Ureter (tissue), 1 donor: Measurements from ENCODE around the gene NFIB. TPM values are rescaled to one million over a fixed set of nuclear protein-coding genes. Genes with fewer than 3 reads are reported as not detected.

Source experiments
- DNase-seq: peaks from one replicate; pipeline ENCODE4 v3.0.0-alpha.2; 2020; ENCODE audit warnings: low spot score
- total RNA-seq: library from RNA; stranded (reverse); gene quantifications from one replicate; pipeline ENCODE4 v1.2.4, GENCODE V29; 2023
- donor health status: DM: yes; HTN: yes; CAD: no.

The NFIB gene
- total RNA-seq, 1 donor from 2014 or later = 99.1 TPM

DNA sequence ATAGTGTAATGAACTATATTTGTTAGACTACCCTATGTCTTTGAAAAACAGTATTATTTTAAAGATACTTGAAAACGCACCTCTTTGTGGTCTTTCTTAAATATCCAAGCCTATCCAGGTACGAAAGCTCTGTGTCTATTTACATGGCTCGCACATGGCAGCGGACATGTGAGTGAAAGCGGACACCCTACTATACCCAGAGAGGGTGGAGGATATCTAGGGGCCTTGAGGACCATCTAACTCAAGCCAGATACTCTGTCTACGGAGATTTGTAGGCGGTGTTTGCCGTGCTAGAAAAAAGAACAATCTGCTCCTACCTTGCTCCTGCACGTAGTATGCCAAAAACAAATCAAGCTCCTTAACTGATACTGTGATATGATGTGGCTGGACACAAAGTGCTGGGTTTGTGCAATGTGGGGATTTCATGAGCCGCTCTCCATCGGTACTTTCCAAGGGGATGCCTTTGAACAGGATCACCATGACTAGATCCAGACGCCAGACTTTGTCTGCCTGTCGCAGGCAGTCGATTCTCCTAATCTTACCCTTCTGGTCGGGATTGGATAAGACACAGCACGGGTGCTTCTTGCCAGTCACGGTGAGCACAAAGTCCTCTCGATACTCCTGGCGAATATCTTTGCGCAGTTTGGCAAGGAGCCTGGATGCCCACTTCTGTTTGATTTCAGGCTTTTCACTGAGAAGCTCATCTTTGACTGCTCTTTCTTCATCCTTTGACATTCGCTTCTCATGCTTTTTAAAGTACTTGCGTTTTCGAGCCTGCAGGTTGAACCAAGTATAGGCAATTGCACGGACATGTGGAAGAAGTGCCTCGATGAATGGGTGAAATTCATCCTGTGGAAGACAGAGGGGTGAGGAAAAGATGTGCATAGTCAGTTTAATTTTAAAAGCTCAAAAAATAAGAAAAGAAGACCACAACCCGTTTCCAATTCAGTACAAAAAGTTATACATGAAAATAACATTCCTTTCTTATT, 7.0 kb downstream of the NFIB start:
- no peak for DNase-seq

DNA sequence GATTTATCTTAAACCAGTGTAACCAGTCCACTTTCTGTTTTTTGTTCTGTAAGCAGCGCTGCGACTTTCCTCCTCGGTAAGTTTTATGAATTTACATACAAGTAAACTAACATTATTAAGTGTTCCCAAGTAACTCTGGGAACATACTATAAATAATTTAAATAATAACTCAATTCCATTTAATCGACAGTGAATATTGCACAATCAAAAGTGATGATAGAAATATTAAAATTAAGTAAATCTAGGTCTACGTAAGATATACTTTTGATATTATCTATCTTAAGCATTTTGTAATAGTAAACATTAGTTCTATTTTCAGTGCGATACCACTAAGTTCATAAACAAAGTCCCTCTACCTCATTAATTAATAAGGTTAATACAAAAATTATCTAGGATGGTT, 7.8 kb downstream of the NFIB start:
- DNase-seq = no peak

DNA sequence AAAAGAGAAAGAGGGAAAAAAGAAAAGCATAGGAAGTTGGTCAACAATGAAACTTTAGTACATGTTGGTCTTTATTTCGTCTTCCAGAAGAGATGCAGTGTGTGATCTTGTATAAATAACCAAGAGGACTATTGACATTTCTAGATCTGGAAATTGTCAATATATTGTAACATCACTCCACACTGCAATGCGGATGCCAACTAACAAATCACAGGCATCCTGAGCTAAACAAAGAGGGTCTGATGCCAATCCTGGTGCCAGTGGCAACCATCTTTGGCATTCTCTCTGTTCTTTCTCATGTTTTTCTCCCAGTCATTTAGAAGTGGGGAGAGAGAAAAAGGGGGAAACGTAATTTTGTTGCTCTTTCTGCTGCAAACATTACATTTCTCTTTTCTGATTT, 9.7 kb downstream of the NFIB start:
- no peak for DNase-seq

DNA sequence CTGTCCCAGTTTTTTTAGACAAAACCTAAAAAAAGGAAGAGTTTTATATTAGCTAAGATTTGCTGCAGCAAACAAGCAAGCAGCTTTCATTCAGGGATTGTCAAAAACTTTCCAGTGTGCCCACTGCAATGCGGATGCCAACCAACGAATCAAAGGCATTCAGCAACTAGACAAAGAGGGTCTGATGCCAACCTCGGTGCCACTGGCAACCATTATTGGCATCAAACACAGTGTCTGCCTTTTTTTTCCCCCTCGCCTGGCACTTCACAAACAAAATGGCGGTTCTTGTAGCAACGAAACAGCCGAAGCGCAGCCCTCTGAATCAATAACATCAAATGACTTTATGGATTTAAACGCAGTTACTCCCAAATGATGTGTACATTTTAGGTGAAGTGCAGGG, 10.4 kb downstream of the NFIB start:
- DNase-seq = no peak

DNA sequence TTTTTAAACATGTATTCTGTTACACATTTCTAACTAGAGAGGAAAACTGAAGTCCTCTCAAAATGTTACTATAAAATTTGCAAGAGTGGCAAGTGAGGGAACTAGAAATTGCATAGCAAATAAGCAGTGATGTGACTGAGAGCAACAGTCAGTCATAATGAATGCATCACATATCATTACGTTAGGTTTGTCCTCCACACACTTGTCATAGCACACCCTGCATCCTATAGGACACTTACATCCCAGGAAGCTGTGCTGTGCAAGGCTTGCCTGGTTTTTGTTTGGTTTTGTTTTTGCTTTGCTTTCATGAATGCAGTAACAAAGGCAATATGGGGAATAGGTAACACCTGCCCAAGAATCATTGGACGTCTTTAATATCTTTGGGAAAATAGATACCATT, 10.8 kb downstream of the NFIB start:
- no peak for DNase-seq

DNA sequence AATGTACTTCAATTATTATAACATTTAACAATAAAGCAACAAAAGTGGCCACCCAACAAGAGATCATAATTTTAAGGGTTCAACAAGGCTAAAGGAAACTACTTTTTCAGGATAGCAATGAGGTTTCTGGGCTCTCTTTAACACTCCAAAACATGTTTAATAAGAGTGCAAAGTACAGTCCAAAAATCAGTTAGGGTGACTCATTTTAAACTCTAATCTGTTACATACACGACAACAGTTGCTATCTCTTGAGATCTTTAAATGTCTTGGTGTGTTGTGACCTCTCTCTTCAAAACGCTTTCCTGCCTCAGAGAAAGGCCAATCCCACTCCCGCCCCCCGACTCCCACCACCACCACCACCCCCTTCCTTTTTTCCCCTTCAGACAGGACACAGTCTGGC, 11.5 kb downstream of the NFIB start:
- no peak for DNase-seq

DNA sequence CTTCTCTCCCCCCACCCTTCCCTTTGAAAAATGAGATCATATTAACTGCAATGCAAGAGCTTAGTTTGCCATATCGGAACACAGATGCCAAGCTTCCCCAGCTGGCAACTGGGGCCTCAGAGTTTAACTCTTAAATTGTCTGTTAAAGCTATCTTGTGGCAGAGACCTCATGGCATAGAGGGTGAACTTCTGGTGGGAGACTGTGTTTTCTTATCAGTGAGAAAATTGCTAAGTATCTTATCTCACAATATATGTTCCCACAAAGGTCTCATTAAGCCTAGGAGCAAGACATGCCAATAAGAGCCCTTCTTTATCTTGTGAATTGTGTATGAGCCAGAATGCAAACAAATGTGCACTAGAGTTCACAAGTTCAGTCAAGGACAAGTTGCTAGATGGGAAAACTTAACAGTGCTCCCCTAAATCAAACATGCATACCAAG, 12.3 kb downstream of the NFIB start:
- no peak for DNase-seq

DNA sequence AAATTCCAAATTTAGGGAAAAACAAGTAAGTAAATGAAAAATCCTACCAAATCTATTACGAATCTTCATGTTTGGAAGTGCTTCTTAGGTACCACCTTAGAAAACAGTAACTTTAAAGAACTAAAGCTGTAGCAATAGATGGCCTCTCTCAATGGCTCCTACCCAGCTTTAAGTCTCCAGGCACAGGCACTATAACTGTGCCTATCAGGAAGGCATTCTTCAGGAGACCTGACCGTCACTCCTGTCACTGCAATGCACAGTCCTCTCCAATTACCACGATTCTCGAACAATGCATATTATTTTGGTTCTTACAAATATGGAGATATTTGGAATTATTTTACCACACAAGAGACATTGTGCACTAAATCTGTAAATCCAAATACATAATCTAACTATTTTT, 12.9 kb downstream of the NFIB start:
- DNase-seq = no peak

DNA sequence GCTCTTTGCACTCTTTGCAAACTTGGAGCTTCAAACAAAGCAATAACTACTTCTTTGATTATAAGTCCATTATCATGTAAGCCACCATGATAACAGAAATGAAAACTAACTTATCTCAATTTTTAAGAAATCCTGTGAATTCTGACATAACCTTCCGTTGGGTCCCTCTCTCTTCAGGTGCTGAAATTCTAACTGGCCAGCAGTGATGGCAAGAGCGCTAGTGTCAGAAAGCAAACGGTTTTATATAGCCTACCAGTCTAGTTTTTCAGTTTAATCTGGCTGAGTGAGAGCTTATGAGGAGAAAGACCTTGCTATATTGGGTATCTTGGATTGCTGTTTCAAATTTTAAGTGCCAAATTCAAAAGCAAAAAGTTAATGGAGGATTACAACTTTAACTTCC, 13.4 kb downstream of the NFIB start:
- no peak for DNase-seq

DNA sequence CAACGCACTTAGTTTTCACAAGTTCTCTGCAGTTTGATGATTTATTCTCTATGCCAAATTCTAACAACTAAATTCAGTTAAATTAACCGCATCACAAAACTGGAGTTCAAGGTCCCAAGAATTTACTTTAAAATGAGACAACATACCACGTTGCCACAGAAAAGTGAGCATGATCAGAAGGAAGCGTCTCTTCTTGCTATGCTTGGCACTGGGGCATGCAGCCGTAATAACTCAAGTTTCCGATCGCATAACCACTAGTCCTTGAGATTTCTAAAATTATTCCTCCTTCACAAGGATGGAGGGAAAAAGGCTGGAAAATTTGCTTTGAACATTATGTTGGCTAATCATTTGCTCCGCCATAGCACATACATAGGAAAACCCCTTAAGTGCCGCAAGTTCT, 13.9 kb downstream of the NFIB start:
- no peak for DNase-seq

DNA sequence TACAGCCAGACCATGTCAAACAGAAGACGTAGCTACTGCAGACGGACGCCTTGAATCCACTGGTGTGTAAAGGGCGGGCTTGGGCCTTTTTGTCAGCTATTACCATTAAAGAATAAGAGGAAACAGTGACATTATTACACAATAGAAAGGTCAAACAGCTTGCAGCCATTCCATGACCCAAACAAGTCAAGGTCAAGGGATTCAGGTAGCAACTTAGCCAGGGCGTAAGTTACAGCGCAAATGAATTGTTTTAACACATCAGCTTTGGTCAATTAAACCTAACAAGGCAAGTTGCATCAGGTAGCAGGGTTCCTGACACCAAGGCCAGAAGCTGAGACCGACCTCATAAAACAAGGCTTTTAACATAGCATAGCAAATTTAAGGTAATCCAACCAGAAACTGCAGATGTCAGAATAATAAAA, 15.3 kb downstream of the NFIB start:
- no peak for DNase-seq

DNA sequence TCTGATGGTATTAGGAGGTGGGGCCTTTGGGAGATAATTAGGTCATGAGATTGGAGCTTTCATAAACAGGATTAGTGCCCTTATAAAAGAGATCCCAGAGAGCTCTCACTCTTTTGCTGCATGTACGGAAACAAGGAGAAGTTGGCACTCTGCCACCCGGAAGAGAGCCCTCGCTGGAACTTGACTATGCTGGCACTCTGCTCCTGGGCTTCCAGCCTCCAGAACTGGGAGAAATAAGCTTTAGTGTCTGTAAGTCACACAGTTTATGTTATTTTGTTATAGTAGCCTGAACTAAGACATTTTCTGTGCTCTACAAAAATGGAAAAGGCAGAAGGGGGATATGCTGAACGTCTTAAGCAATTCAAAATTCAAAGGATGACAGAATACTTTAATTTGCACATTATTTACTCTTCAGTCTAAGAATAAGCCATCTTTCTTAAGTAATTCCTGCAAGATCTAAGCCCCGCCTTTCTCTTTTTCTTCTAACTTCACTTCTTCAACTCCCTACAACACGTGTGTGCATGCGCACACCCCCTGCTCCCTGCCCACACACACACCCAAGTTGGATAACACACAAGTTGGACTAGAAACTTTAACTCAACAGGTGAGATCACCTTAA, 17.3 kb downstream of the NFIB start:
- DNase-seq = no peak

DNA sequence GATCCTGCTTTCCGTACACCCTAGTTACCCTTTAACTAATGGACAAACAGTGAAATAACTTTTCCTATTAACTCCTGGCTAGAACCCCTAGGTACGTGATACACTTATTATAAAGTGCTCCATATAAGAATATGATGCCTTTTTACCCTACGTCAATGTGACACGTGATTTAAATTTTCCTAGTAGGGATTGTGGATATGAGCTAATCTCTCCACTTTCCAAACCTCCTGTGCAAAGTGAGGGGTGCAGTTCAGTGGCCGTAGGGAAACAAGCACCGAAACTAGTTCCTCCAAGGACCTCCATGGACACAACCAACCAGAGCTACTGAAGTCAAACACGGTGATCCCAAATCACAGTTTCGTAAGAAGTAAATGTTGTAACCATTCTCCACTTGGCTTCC, 19.3 kb downstream of the NFIB start:
- no peak for DNase-seq

DNA sequence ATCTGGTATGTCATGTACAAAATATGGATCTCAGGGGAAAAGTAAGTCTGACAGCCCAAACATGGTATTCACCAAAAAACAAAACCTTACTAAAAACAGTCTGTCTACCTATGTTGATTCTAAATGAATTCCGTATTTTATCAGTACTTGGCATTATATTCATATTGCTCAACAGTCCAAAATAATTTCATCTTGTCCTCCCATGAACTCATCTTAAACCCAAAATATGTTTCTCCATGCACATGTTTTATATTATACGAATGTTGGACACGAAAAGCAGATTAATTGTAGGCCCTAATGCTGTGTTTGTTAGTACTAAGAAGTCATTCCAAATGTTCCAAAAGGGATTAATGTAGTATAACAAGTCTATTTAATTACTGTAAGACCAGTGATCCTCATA, 20.1 kb downstream of the NFIB start:
- no peak for DNase-seq

DNA sequence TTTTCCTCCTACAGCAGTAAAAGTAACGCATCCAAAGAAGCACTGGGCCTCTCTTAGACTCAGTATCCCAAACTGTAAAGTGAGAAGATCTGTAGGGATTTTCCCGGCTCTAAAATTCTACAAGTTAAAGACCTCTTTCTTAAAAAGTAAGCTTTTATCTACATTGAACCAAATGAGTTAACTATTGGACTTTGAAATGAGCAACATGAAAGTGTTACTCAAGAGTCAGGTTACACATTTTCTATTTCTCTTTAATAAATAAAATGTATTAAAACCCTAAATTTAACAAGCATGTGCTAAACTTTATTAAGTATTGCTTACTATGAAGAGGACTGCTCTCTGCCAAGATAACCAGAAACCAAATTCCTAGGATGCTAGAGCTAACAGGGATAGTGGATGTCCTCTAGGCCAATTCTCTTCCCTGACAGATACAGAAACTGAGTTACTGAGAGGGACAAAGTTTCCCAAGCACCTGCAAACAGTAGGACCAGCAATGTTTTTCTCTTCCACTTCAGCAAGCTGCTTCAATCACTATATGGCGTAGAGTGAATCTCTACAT, 21.7 kb downstream of the NFIB start:
- no peak for DNase-seq

DNA sequence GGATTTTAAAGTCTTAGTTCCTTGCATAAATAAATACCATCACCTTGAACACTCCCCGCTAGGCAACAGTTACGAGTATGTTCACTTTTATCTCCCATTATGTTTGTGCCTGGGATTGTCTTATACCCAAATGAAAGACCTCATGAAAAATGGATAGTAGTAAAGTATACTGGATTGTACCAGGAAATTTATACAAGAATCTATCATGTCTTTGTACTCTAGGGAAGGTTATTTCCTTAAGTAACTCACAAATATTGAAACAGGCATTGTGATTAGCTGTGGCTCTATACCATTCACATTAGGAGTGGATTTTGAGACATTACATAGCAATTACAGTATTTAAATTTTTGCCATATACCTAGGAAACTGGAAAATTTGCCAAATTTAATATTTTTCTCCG, 24.0 kb downstream of the NFIB start:
- no peak for DNase-seq

DNA sequence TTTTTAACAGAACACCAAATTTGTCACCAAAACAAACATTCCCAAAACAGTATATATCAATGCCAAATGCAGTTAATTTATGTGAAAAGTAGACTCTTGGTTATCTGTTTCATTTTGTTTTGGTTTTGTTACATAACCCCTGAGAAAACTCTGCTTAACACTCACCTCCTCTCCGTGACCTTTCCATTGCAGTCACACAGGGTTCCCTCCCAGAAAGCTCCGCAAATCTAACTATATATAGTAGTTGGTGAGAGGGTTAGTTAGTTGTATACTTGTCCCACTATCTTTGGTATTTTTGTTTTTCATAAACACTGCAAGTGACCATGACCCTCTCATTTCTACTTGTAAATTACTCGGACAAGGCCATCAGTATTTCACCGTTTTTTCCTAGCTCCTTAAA, 25.5 kb downstream of the NFIB start:
- DNase-seq = no peak

DNA sequence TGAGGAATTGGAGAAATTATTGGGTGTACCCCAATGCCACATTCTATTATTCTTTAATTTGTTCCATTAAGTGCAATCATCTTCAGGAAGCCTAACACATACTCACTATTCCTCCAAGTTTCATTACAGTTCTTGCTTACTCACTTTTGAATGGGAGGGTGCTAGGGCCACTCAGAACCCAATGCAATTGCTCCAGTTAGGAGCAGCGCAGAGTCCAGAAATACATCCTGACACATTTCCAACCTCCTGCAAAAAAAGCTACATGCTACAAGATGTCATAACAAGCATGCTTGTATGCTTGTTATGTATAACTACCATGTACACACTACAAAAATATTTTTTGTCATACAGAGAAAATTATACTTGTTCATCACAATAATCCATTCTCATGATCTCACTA, 27.8 kb downstream of the NFIB start:
- no peak for DNase-seq

DNA sequence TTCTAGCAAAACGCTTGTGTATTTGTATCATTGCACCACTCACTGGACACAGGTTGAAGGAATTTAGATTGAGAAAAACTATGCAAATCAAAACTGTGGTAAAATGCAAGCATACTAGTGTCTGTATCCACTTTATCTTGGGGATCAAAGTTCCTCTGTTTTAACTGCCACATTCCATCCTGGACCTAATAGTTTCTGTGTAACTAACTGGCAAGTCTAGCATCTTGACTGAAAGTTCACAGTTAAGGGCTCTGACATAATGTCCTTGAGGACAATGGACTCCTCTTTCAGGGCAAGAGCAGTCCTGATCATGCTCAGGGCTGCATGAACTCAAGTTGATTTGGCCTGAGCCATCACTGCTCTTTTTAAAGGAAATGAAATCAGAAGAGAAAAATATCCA, 30.7 kb downstream of the NFIB start:
- DNase-seq = no peak

DNA sequence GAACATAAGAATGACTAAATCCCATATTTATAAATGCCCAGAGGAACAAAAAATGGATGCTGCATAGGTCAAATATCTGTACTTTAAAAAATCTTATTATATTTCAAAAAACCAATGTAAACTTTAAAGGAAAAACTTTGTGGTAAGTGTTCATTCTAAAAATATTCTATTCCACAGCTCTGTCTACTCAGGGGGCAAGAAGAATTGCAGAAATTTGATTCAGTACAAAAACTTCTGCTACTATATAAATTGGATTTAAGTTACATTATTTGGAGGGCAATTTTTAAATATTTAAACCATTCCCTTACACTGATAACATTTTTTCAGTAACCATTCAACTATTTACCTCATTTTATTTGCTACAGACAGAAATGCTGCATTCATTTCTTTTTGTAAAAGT, 32.1 kb downstream of the NFIB start:
- DNase-seq = no peak

DNA sequence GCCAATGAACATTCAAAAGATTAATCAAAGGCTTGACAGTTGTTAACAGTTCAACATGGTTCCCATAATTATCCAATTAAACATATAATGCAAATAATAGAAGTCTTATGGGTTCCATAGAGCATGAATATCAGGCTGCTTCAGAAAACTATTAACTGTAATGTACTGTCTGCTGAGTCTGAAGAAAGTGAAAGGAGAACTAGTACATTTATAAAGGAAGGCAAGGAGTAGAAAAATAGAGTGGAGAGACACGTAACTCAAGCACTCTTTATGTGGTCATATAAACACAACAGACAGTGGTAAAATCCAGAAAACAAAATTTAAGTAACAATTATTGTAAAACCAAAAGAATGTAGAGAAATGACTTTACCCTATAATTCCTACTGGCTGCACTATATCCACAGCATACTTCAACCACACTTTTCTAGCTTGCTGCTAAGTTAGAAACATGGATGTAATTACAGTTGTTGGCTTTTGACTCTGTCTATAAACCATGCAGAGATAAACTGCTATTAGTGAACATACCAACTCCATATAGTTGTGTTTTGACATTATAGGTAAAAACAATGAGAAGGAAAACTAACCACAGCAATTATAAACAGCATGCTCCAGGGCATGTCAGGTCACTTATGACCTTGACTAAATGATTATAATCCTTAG, 32.7 kb downstream of the NFIB start:
- DNase-seq = no peak

DNA sequence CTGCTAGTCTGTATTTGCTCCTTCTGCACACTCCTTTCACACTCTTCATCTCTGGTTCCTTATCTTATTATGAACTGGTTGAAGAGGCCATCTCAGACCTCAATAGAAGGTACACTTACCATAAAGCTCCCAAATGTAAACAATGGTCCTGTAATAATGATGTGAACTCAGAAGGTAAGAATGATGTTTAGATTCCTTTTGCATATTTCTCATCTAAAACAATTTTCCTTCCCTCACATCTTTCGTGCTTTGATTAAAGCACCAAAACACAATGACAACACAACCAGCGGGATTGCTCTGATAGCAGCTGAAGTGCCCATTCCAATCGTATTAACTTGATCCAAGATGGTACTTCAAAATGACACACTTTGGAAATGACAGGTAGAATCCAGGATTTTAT, 34.3 kb downstream of the NFIB start:
- no peak for DNase-seq
